Activated CD8-positive, alpha-beta memory T cell treated with anti-CD3 and anti-CD28 coated beads for 24 hours (primary cell): Measurements from ENCODE around the gene CSNK1G2.
"Not testable (repeated sequence)": the region's sequence is repeated elsewhere in the genome, so short reads cannot be mapped to it uniquely, and the experiment has no call there.

Experiments used
- DNase-seq: peaks from one replicate; pipeline ENCODE4 v3.0.0-alpha.2; 2020

The CSNK1G2 gene

DNA sequence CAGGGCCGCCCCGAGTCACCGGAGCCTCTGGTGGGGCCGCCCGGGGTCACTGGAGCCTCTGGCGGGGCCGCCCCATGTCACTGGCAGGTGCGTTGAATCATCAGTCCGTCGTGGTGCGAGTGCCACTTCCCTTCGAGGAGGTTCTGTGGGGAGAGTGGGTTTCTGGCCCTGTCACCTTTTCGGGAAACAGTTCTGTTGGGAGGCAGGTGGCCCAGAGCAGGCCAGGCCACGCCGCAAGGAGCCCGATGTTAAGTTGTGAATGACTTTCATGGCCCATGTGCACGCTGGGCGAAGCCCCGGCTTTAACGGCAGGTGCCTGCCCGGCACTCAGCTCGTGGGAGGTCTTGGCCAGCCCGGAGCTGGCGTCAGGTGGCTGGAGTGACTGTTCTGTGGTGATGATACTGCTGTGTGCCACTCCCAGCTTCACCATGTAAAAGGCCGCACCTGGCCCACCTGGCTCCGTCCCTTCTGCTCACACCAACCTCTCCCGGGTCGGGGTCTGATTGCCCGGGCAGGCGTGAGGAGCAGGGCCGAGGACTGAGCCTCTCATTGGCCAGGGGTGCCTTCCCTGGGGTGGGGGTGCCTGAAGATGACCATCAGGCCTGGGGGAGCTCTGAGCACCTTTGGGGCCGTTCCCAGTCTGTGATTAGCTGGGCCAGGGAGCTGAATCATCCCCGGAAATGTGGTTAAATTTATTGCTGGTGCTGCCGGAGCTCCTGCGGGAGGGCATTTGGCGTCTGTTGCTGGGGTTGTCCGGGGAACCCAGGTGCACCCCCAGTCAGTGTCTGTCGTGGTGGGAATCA lies 29.2 kb downstream of the CSNK1G2 start:
- DNase-seq = no peak

DNA sequence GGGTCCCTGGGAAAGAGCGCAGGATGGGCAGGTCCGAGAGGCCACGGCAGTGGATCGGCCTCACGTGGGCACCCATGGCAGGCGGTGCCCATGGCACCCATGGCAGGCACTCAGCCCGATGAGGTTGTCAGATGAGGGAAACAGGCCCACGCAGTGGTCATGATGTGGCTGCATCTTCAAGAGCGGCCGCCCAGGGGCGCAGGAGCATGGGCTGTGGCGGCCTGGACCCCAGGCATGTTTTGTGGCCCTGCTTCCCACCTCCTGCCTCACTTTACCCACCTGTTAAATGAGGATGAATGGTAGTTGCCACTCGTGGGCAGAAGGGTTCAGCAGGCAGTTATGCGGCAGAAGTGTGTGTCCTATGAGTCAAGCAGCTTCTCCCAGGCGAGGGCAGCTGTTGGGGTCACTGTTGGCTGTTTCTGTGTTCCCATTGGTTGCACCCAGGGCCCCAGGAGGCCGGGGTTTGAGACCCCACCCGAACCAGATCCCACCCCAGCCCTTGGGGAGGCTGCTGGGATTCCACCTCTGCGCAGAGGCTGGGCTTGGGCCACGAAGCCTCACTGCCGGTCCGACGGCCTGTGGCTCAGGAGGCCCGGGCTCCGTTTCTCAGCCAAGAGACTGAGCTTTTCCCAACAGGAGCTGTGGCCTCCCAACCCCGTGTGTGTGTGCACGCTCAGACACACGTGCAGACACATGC lies 30.0 kb downstream of the CSNK1G2 start:
- DNase-seq = no peak

DNA sequence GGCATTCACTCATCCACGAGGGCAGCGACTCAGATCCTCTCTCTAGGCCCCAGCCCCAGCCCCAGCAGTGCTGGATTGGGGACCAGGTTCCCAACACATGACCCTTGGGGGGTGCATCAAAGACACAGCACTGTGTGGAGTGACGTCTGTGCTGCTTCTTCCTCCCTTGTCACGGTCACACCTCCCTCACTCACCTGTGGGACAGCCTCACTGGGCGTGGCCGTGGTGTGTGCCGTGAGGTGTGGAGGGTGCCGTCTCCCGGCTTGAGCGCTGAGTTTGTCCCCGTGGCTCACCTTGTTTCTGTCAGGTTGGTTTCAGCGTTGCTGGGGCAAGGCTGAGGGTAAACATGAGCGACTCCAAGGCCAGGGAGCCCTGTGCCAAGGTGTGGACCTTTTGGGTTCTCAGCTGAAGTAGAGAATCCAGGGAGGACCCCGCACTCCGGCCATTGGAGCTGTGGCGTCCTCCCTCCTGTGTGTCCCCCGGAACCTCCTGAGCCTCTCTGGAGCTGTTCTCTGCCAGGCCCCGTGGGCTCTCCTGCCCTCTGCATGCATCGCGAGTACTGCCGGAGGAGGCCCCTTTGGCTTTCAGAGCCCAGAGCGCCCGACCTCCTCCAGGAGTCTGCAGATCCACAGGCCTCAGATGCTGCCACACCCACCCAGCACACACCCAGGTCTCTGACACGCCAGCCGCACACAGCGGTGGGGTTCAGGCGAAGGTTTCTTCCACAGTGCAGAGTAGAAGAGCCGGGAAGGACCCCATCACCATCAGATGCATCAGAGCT lies 33.6 kb downstream of the CSNK1G2 start:
- no peak for DNase-seq

DNA sequence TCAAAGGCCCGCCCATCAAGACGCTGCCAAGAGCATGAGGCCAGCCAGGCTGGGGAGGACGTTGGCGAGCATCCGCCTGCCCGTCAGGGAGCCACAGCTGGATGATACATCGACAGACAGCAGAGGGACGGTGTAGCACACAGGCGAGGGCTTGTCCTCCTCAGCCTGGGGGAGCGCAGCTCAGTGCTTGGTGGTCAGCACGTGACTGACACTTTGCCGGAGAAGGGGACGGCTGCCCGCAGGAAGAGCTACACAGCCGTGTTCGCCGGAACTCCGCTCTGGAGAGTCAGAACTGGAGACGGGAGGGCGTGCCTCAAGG lies 34.1 kb downstream of the CSNK1G2 start:
- DNase-seq = no peak

DNA sequence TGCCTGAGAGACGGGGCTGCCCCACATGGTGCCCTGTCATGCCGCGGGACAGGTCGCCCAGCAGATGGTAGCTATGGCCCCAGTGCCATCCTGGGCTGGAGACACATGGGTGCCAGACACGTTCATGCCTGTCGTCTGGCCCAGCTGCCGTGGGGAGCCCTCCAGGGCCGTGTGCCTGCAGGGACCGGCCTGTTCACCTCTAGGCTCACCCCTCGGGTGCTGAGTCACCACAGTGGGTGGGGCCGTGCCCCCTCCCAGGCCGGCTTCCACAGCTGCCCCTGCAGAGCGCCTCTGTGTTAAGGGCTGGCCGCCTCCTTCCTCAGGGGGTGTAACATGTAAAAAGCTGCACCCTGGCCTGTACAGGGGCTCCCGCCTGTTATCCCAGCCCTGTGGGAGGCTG lies 36.1 kb downstream of the CSNK1G2 start:
- DNase-seq = no peak

DNA sequence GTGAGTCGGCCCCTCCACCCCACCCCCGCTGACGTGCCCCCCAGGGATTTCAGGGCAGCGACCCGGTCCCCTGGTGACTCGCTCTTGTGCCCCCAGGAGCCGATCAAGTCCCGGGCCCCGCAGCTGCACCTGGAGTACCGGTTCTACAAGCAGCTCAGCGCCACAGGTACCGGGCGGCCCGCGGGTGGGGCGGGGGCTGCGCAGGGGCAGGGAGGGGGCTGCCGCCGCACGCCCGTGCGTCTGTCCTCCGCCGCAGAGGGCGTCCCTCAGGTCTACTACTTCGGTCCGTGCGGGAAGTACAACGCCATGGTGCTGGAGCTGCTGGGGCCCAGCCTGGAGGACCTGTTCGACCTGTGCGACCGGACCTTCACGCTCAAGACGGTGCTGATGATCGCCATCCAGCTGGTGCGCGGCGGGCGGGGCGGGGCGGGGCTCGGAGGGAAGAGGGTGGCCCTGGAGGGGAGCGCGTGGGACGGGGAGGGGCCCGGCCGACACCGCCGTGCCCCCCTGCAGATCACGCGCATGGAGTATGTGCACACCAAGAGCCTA lies 37.4 kb downstream of the CSNK1G2 start:
- no peak for DNase-seq

DNA sequence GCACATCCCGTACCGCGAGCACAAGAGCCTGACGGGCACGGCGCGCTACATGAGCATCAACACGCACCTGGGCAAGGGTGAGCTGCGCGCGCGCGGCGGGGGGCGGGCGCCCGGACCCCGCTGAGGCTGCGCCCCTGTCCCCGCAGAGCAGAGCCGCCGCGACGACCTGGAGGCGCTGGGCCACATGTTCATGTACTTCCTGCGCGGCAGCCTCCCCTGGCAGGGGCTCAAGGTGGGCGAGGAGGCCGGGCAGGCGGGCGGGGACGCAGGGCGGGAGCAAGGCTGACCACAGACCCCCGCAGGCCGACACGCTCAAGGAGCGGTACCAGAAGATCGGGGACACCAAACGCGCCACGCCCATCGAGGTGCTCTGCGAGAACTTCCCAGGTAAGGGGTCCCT lies 38.0 kb downstream of the CSNK1G2 start:
- DNase-seq = no peak

DNA sequence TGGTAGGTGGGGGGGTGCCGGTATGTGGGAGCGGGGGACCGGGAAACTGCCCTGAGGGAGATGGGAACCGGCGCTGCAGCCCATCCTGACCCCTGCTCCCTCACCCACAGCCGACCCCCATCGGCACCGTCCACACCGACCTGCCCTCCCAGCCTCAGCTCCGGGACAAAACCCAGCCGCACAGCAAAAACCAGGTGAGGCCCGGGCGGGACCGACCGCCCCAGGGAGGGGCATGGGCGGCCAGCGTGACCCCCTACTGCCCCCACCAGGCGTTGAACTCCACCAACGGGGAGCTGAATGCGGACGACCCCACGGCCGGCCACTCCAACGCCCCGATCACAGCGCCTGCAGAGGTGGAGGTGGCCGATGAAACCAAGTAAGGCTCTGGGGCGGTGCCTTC lies 38.7 kb downstream of the CSNK1G2 start:
- no peak for DNase-seq

DNA sequence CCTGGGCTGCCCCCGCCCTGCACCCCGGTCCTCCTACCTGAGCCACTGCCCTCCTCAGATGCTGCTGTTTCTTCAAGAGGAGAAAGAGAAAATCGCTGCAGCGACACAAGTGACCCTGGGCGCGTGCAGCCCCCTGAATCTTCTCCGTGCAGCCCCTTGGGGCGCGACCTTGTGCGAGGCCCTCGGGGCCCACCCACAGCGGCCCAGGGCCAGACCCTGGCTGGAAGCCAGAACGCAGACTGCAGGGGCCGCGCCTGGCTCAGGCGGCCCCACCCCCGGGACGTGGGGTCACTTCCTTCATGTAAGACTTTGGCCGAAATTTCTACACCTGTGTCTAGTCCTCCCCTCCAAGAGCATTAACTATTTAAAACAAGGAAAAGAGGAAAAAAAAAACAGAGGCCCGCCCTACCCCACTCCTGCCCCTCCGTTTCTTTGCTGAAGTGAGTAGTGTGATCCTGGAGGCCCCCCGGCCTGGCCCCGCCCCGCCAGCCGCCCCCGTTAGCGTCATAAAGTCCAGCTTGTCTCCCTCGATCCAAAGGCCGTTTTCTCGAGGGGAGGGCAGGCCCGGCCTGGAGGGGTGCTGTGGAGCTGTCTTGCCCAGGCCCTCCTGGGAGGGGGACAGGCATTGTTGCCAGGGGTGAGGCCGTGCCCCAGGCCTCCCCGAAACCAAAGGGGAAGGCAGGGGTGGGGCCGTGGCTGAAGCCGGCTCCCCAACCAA lies 39.3 kb downstream of the CSNK1G2 start:
- DNase-seq = no peak

DNA sequence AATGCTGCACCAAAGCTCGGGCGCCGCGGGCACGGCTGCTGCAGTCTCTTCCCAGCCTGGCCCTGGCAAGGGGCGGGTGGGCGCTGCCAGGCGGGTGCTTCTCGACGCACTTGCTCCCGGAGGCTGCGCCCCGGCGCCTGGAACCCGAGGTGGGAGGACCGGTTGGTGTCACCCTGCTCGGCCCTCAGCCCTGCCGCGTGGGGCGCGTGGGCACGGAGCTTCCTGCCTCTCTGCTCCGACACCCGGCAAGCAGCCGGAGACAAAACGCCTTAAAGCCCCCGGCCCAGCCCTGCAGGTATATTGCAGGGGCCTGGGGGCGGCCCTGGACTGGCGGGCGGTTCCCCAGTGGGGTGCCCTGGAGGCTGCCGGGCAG lies 39.8 kb downstream of the CSNK1G2 start:
- DNase-seq = no peak

DNA sequence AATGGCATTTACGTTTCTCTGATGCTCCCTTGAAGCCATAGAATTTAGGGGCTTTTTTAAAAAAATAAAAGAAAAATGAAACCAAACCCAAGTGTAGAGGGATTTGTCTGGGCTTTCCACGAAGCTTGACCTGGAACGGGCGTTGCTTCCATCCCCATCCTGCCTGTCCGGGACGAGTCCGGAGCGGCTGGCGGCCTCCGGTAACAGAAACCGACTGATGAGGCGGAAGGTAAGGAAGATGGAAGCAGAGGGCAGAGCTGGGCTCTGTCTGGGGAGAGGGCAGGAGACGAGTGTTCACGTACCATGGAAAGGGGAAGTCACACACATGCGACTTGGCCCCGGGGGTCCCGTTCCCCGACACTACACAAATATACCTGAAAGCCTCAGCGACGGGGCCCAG lies 40.3 kb downstream of the CSNK1G2 start:
- no peak for DNase-seq

DNA sequence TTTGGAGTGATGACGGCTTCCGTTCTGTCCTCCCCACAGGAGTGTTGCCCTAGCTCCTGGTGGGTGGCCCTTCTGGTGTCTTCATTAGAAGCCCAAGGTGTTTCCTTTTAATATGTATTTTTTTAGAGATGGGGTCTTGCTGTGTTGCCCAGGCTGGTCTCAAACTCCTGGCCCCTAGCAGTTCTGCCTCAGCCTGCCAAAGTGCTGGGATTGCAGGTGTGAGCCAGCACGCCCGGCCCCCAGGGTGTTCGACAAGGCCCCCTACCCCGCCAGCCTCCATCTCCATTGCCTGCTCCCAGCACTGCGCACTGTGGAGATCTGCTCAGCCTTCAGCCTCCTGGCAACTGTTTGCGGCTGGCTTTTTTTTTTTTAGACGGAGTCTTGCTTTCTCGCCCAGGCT lies 43.4 kb downstream of the CSNK1G2 start:
- DNase-seq = no peak

DNA sequence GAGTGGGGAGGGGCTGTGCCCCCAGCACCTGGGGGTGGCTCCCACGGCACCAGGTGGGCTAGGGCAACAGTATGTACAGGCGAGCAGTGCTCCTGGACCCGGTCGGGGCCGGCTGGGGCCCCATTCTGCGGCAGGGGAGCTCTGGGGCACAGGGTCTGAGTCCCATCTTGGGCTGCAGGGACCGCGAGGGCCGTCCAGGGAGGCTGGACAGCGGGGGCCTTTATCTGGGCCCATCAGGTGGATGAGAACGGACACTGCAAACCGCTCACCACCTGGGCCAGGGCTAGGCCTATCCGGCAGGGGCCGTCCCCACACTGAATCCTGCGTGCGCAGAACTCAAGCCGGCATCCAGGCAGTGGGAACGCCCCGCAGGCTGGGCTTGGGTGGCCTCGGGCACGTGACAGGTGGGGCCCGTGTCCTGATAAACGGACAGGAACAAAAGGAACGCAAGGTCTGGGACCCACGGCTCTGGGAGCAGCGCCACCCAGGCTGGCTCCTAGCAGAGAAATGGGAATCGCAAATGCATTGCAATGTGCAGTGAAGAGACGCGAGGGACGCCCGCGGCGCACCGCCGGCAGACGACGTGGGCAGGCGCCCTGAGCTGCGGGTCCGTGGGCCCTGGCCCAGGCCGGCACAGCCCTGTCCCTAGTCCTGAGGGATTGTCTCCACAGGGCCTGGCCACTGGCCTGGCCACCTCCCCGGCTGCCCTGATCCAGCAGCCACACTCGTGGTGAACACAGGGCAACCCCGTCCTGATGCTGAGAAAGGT lies 44.8 kb downstream of the CSNK1G2 start:
- DNase-seq = no peak

DNA sequence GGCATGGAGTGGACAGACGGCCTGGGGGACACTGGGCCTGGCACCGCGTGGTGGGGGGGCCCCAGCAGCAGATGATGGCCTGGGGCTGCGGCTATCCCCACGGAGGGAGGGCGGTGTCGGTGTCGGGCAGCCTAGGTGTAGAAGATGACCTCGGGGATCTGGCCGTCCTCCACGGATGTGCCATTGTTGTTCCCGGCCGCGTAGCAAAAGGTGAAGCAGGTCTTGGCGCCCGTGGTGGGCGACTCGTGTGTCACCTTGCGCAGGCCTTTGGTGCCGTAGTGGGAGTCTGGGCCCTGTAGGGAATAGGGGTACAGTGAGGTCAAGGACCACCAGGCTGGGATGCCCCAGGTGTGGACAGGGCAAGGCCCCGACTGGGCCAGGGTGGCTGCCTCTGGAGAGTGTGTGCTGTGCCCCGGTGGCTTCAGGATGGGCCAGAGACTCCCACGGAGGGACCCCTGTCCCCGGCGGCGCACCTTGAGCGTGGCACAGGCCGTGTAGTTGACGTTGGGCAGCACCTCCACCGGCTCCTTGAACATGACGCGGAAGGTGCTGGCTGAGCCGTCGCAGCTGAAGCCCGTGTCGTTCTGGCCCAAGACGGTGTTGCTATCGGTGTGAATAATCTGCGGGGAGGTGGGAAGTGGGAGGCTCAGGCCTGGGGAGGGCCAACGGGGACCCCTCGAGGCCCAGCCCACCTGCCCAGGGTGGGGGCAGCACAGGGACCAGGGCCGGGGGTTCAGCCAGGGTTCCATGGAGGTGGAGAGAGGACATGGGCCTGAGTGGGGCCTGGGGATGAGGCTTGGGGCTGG lies 45.6 kb downstream of the CSNK1G2 start:
- no peak for DNase-seq

DNA sequence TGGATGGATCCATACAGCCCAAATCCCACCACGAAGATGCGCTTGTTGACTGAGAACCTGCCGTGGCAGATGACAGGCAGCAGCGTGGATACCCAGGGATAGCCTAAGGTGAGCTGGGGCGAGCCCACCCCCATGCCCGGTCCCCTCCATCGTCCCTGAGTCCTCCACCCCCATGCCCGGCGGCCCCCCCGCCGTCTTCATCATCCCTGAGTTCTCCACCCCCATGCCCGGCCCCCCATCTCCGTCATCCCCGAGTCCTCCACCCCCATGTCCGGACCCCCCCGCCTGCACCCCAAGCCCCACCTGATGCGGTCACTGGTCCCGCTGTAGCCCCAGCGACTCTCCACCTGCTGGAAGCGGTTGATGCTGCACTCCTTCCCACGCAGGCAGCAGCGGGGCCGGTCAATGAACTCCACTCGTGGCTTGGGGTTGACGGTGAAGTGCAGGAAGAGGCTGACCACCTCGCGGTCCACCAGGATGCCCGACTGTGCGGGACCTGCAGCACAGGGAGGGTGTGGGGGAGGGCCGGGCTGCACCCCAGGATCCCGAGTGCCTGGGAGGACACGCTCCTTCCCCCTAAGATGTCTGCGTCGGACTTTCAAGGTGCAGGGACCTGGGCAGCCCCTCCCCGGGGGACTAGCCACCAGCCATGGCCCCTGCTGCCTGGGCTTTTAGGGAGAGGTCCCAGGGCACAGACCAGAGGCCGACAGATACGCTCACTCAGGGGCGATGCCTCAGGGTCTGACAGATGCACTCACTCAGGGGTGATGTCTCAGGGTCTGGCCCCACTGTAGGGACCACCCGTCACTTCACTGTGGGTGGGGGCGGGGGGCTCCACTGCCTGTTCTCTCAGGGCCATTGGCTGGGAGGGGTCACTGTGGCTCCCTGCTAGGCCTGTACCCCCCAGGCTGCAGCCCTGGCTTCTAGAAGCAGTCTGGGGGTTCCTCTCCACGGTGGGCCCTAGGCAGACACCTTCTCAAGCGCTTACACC lies 46.5 kb downstream of the CSNK1G2 start:
- no peak for DNase-seq

DNA sequence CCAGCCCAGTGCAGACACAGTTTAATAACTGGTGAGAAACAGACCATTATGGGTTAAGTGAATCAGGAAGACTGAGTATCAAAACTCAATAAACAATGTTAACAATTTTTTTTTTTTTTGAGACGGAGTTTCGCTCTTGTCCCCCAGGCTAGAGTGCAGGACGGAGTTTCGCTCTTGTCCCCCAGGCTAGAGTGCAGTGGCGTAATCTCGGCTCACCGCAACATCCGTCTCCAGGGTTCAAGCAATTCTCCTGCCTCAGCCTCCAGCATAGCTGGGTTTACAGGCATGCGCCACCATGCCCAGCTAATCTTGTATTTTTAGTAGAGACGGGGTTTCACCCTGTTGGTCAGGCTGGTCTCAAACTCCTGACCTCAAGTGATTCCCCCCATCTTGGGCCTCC lies 47.5 kb downstream of the CSNK1G2 start:
- DNase-seq = not testable (repeated sequence)

DNA sequence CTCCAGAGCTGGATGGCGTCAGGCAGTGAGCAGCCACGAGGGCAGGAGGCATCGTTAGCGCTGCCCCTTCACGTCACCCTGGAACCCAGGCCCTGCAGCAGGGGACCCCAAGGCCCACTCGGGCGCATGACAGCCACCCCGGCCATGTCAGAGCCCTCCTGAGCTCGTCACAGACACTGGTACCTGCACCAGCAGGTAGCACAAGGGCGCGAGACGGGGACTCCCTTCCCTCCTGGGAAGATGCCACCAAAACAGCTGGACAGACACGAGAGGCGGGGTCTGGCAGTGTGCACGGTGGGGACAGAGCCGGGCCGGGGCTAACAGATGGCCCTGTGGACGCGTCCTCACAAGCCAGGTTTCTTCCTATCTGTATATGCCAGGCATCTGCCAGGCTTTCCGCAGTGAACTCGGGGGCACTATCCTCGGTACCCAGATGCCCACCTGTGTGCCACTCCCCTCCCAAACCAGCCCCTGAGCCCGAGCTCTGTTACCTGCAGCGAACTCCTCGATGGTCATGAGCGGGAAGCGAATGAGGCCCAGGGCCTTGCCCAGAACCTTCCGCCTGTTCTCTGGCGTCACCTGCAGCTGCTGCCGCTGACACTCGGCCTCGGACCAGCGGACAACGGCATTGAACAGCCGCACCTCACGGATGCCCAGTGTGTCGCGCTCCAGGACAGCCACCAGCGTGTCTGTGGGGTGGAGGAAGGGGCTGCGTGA lies 48.7 kb downstream of the CSNK1G2 start:
- DNase-seq = no peak

DNA sequence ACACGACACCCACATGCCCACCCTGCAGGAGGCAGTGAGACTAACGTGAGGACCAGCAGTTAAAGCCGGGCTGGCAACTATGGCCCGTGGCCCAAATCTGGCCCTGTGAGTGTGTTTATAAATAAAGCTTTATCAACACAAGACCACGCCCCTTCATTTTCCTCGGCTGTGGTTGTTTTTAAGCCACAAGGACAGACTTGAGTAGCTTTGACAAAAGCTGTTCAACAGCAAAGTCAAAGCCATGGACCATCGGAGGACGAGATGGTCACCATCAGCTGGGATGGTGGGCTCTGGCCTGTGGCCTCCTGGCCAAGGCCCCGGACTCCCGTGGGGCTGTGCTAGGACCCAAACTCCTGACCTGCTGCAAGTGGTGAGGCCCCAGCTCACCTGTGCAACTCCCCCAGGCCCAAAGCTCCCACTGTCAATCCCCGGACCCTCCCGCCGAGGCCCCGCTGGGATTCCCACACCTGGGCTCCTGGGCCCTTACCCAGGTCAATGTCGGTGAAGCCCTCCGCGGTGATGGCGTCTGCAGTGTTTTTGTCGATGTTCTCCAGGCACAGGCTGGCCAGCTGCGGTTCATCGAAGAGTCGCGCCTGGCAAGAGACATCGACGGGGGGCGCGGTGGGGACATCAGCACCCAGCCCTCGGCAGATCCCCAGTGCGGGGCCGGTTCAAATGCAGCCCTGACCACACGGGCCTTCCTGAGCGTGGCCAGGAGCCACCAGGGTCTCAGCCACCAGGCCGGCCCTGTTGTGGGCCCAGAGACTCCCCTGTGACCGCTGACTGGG lies 49.5 kb downstream of the CSNK1G2 start:
- no peak for DNase-seq
